HFFc6 (cell line): ENCODE data around the gene TMEM190. TPM values are rescaled to one million over a fixed set of nuclear protein-coding genes. Genes with fewer than 3 reads are reported as not detected.

Experiments
- DNase-seq: peaks from one replicate; pipeline ENCODE4 v3.0.0-alpha.2; 2018
- H3K27ac Mint-ChIP-seq: 2 replicates; pipeline ENCODE4 v1.8.0; 2020; ENCODE audit warnings: mild to moderate bottlenecking, mixed read lengths
- H3K27me3 Mint-ChIP-seq: 2 replicates; pipeline ENCODE4 v1.8.0; 2021; ENCODE audit warnings: mild to moderate bottlenecking, moderate library complexity, mixed read lengths; ENCODE audit not compliant: insufficient read depth
- H3K36me3 Mint-ChIP-seq: 2 replicates; pipeline ENCODE4 v1.8.0; 2021; ENCODE audit warnings: low read depth, mixed read lengths
- H3K4me1 Mint-ChIP-seq: 2 replicates; pipeline ENCODE4 v1.8.0; 2020; ENCODE audit warnings: low read depth, mixed read lengths
- H3K4me3 Mint-ChIP-seq: 2 replicates; pipeline ENCODE4 v1.8.0; 2020; ENCODE audit warnings: mild to moderate bottlenecking, moderate library complexity, mixed read lengths
- H3K9me3 Mint-ChIP-seq: 2 replicates; pipeline ENCODE4 v1.8.0; 2020; ENCODE audit warnings: mild to moderate bottlenecking, mixed read lengths
- total RNA-seq, 6 experiments: library from RNA; stranded (reverse); fragmentation: NEBNext Ultra II Directional; extraction: Animal tissue kit (Norgen Biotek cat#: 25700); gene quantifications; 2 replicates in 1 of 6; 3 replicates in 5 of 6; pipeline ENCODE4 v1.2.3, GENCODE V29; 2021
- TF ChIP-seq, protein P1 (sequence below): fragments of 200-600 bp; sonication (generic); IDR thresholded peaks from 2 replicates; pipeline ENCODE4 v1.5.0; 2021; ENCODE audit warnings: antibody characterized with exemption, mild to moderate bottlenecking

The TMEM190 gene
- total RNA-seq, 6 experiments from 2014 or later = 0.33 to 1.1 (median 0.61) TPM; not detected in 3

DNA sequence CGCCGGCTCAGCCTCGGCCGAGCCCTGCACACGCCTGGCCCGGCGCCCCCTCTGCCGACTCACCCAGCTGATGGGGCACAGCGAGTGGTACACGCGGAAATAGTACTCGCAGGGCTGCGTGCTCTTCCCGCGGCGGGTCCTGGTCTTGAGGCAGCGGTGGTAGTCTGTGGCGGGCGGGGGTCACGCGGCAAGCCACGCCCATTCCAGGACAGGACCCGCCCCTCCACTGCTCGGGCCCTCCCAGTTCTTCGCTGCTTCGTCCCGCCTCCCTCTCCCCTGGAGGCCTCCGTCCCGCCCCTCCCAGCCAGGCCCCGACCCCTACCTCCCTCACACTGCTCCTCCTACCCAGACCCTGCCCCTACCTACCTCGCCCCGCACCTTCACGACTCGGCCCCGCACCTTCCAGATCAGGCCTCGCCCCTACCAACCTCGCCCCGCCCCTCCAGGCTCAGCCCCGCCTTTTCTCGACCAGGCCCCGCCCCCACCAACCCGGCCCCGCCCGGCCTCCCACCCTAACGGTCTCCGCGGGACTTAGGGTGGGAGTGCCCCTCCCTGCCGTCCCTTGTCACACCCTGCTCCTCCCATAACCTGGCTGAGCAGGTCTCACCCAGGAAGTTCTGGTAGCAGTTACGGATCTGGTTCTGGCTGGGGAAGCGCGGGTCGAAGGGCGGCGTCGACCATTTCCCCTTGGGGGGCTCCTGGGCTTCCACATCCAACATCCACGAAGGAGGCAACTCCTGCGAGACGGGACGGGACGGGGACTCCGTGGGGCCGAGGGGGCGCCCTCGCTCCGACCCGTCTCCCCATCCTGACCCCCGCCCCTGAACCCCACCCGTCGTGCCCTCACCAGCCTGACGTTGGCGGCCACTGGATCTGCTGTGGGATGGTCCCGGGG is 22.6 kb upstream of the TMEM190 start:
- no peaks in the 10 kb centered on the region for H3K36me3 Mint-ChIP-seq
- TF ChIP-seq, protein P1, sequence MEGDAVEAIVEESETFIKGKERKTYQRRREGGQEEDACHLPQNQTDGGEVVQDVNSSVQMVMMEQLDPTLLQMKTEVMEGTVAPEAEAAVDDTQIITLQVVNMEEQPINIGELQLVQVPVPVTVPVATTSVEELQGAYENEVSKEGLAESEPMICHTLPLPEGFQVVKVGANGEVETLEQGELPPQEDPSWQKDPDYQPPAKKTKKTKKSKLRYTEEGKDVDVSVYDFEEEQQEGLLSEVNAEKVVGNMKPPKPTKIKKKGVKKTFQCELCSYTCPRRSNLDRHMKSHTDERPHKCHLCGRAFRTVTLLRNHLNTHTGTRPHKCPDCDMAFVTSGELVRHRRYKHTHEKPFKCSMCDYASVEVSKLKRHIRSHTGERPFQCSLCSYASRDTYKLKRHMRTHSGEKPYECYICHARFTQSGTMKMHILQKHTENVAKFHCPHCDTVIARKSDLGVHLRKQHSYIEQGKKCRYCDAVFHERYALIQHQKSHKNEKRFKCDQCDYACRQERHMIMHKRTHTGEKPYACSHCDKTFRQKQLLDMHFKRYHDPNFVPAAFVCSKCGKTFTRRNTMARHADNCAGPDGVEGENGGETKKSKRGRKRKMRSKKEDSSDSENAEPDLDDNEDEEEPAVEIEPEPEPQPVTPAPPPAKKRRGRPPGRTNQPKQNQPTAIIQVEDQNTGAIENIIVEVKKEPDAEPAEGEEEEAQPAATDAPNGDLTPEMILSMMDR = no peak
- H3K27me3 Mint-ChIP-seq = peaks cover 18% of the 10 kb centered on the region
- H3K4me3 Mint-ChIP-seq = peak overlapping the region; percentile 55
- H3K4me1 Mint-ChIP-seq = no peaks in the 10 kb centered on the region
- no peaks in the 10 kb centered on the region for H3K9me3 Mint-ChIP-seq
- no peak for DNase-seq
- no peak overlapping the region for H3K27ac Mint-ChIP-seq

DNA sequence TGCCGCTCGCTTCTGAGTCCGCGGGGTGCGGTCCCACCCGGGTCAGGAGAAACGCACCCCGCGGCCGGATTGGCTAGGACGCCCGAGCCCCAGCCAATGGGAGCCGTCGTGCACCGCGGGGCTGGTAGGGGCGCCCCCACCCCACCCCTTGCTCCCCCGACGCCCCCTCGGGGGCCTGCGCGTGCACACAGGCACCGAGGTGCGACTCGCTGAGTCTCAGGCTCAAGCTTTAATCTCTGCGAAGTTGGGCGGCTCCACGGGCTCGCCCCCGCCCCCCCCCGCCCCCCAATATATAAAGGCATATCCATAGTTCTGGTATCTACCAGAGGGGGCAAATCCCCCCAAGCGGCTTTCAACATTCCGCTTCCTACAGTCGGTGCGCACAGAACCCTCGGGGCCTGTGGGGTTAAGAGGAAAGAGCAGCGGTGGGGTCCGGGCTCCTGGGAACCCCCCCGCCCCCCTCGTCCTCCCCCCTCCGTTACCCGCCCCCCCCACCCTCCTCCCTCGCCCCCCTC is 21.9 kb upstream of the TMEM190 start, which contains the start of gene COX6B2:
COX6B2 (minus strand) TSS at position 22 of the 515 bp plus-strand sequence. CDS start 198 bp downstream, outside the sequence.
- TF ChIP-seq, protein P1 = no peak
- Mint-ChIP-seq H3K36me3 (no peaks in the 10 kb centered on the region), H3K27me3 (peaks cover 18% of the 10 kb centered on the region), H3K4me3 (peak within 1 kb of the TSS; percentile 55), H3K4me1 (no peaks in the 10 kb centered on the region), H3K27ac (no peak within 1 kb of the TSS), H3K9me3 (no peaks in the 10 kb centered on the region)
- no peak for DNase-seq

DNA sequence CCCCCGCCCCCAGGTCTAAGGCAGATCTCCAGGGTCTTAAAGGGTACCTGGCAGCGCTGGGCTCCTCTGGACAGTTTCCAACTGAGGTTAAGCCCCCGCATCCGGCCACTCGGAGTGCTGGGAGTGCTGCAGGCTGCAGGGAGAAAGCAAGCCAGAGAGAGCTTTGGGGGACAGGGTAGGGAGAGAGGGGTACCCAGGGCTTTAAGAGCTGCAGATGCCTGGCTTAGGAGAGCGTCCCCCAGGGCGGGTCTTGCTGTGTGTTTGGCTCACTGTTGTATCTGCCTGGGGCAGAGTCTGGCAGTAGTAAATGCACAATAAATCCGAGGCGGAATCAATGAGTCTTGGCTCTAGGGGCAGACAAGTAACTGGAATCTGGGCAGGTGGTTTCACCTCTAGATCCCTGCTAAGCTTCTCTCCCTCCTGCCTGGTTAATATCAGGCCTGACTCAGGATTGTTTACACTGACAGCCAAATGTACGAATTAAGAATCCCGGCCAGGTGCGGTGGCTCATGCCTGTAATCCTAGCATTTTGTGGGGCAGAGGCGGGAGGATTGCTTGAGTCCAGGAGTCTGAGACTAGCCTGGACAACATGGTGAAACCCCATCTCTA is 21.3 kb upstream of the TMEM190 start:
- no peaks in the 10 kb centered on the region for H3K9me3 Mint-ChIP-seq
- no peak for DNase-seq
- no peaks in the 10 kb centered on the region for H3K4me1 Mint-ChIP-seq
- H3K27me3 Mint-ChIP-seq = peaks cover 18% of the 10 kb centered on the region
- H3K36me3 Mint-ChIP-seq = no peaks in the 10 kb centered on the region
- TF ChIP-seq, protein P1 = no peak
- H3K4me3 Mint-ChIP-seq = no peak overlapping the region
- H3K27ac Mint-ChIP-seq = no peak overlapping the region

DNA sequence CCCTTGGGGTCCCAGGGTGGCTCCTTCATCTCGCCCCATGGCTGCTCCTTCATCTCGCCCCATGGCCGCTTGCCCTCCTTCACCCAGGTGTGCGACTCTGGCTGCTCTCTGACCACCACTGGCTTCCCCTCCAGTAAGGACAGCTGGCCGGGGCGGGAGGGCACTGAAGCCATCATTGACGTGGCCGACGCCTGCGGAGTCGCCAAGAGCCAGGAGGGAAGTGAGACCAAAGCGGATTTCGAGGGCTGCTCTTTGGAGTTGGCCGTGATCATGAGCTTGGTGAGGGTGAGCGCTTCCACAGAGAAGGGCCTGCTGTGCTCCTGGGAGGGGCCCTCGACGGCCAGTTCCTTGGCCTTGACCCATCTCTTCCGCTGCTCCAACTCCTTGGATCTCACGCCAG is 18.1 kb upstream of the TMEM190 start:
- no peak overlapping the region for H3K4me3 Mint-ChIP-seq
- peaks cover 6% of the 10 kb centered on the region for H3K27me3 Mint-ChIP-seq
- H3K9me3 Mint-ChIP-seq = no peaks in the 10 kb centered on the region
- H3K27ac Mint-ChIP-seq = no peak overlapping the region
- no peaks in the 10 kb centered on the region for H3K36me3 Mint-ChIP-seq
- TF ChIP-seq, protein P1 = no peak
- DNase-seq = no peak
- no peaks in the 10 kb centered on the region for H3K4me1 Mint-ChIP-seq

DNA sequence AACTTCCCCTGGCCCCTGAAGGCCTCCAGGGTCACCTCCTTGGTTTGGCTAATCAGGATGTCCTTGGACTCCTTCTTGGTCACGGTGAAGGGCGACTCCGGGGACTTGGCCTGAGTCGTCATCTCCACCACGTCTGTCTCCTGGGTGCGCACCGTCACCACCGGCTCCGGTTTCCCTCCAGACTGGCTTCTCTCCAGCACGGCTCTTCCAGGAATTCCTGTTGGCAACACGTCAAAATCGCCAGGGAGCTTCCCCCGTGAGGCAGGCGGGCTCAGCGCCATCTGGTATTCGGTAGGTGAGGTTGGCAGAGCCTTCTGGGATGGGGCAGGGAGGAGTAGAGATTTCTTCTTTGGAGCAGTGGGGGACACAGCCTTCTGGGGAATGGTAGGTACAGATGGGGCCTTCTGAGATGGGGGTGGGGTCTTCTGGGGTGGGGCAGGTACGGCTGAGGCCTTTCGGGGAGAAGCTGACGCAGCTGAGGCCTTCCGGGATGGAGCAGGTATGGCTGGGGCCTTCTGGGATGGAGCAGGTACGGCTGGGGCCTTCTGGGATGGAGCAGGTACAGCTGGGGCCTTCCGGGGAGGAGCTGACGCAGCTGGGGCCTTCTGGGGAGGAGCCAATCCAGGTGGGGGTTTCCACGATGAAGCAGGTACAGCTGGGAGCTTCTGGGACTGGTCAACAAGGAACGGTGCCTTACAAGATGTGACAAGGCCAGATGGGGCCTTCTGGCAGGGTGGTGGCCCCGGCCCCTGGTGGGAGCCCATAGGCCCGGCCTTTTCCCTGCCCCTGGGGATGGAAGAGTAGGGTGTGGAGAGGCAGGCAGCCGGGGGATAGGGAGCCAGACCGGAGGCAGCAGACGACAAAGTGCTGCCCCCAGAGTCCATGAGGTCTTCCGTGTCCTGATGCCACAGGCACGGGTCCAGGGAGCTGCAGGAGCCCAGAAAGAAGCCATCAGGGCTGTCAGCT is 17.4 kb upstream of the TMEM190 start:
- Mint-ChIP-seq H3K9me3 (no peaks in the 10 kb centered on the region), H3K27me3 (peaks cover 10% of the 10 kb centered on the region), H3K36me3 (no peaks in the 10 kb centered on the region), H3K27ac (no peak overlapping the region), H3K4me3 (no peak overlapping the region), H3K4me1 (no peaks in the 10 kb centered on the region)
- DNase-seq = no peak
- TF ChIP-seq, protein P1 = no peak
